Cortex of kidney (tissue), 1 donor: Measurements from ENCODE around the gene VAV1.
"Not testable (repeated sequence)": the region's sequence is repeated elsewhere in the genome, so short reads cannot be mapped to it uniquely, and the experiment has no call there.

Experiments
- DNase-seq: peaks from one replicate; lab custom pipeline; 2025; lab: John Stamatoyannopoulos, UW

Gene VAV1

GRCh38 chr19:6761053-6761676, 11.3 kb upstream of the VAV1 start:
- DNase-seq: no peak

- DNase-seq: not testable (repeated sequence)
Measured at GRCh38 chr19:6762253-6762797, 10.2 kb upstream of the VAV1 start.

GRCh38 chr19:6765738-6766356, 6.7 kb upstream of the VAV1 start:
- no peak for DNase-seq

GRCh38 chr19:6766357-6767080, 6.0 kb upstream of the VAV1 start:
- DNase-seq: no peak

GRCh38 chr19:6767081-6767356, 5.5 kb upstream of the VAV1 start:
- DNase-seq: no peak

GRCh38 chr19:6767357-6768235, 4.9 kb upstream of the VAV1 start, which contains the start of gene SH2D3A:
Gene SH2D3A (minus strand): TSS chr19:6767435. CDS start chr19:6763748, 3,687 bp downstream.
- DNase-seq: no peak

- no peak for DNase-seq
Measured at GRCh38 chr19:6768236-6768785, 4.2 kb upstream of the VAV1 start.

GRCh38 chr19:6769006-6769619, 3.4 kb upstream of the VAV1 start:
- no peak for DNase-seq

GRCh38 chr19:6771648-6772027, 870 bp upstream of the VAV1 start:
- not testable (repeated sequence) for DNase-seq

GRCh38 chr19:6772866-6773322, 386 bp downstream of the VAV1 start:
- no peak for DNase-seq

- DNase-seq: no peak
Measured at GRCh38 chr19:6773323-6773931, 919 bp downstream of the VAV1 start.

GRCh38 chr19:6774821-6775707, 2.6 kb downstream of the VAV1 start:
- DNase-seq: no peak

- DNase-seq: not testable (repeated sequence)
Measured at GRCh38 chr19:6776045-6776444, 3.5 kb downstream of the VAV1 start.

- DNase-seq: no peak
Measured at GRCh38 chr19:6776999-6777398, 4.5 kb downstream of the VAV1 start.

- no peak for DNase-seq
Measured at GRCh38 chr19:6777434-6777833, 4.9 kb downstream of the VAV1 start.

- DNase-seq: no peak
Measured at GRCh38 chr19:6778386-6778785, 5.9 kb downstream of the VAV1 start.

GRCh38 chr19:6779206-6779605, 6.7 kb downstream of the VAV1 start:
- DNase-seq: no peak

GRCh38 chr19:6787393-6787792, 14.9 kb downstream of the VAV1 start:
- no peak for DNase-seq

- DNase-seq: no peak
Measured at GRCh38 chr19:6788896-6789295, 16.4 kb downstream of the VAV1 start.
